DOHH2 (cell line): ENCODE results near the gene PITX2.

ENCODE experiments used
- H3F3A ChIP-seq: fragments of 200-600 bp; sonication (generic), shearing (Covaris generic); 2 replicates; pipeline ENCODE4 v1.6.0; 2016; ENCODE audit warnings: antibody characterized with exemption, mild to moderate bottlenecking; ENCODE audit not compliant: control insufficient read depth, insufficient read depth
- H3K27ac ChIP-seq: fragments of 200-600 bp; sonication (generic); 2 replicates; pipeline ENCODE4 v1.5.1; 2014; ENCODE audit warnings: low read depth, mild to moderate bottlenecking, low read length, moderate library complexity
- H3K27me3 ChIP-seq: fragments of 200-600 bp; sonication (generic); 2 replicates; pipeline ENCODE4 v1.6.1; 2014; ENCODE audit warnings: mild to moderate bottlenecking, low read length, mixed read lengths; ENCODE audit not compliant: control insufficient read depth
- H3K36me3 ChIP-seq: fragments of 200-600 bp; sonication (generic); 2 replicates; pipeline ENCODE4 v1.6.1; 2014; ENCODE audit warnings: mild to moderate bottlenecking, low read length, moderate library complexity, mixed read lengths; ENCODE audit not compliant: control insufficient read depth
- H3K4me1 ChIP-seq: fragments of 200-600 bp; sonication (generic); 2 replicates; pipeline ENCODE4 v1.6.1; 2014; ENCODE audit warnings: mild to moderate bottlenecking, low read length, mixed read lengths; ENCODE audit not compliant: control insufficient read depth
- H3K4me2 ChIP-seq: fragments of 200-600 bp; sonication (generic); 2 replicates; pipeline ENCODE4 v1.6.0; 2014; ENCODE audit warnings: mild to moderate bottlenecking, low read length, moderate library complexity
- H3K4me3 ChIP-seq: fragments of 200-600 bp; sonication (generic); 2 replicates; pipeline ENCODE4 v1.5.1; 2014; ENCODE audit warnings: mild to moderate bottlenecking, low read length, mixed read lengths
- H3K79me2 ChIP-seq: fragments of 200-600 bp; sonication (generic); 2 replicates; pipeline ENCODE4 v1.6.1; 2014; ENCODE audit warnings: mild to moderate bottlenecking, low read length, mixed read lengths; ENCODE audit not compliant: control insufficient read depth
- H3K9me2 ChIP-seq: fragments of 200-600 bp; sonication (generic); replicated peaks from 2 replicates; pipeline ENCODE4 v1.6.1; 2014; ENCODE audit warnings: mild to moderate bottlenecking, low read length, mixed read lengths; ENCODE audit not compliant: control insufficient read depth
- H3K9me3 ChIP-seq: fragments of 200-600 bp; sonication (generic); 2 replicates; pipeline ENCODE4 v1.6.1; 2014; ENCODE audit warnings: antibody characterized with exemption, low read length, mixed read lengths; ENCODE audit not compliant: control insufficient read depth, insufficient read depth
- H4K20me1 ChIP-seq: fragments of 200-600 bp; sonication (generic); 2 replicates; pipeline ENCODE4 v1.6.0; 2014; ENCODE audit warnings: low read depth, mild to moderate bottlenecking, antibody characterized with exemption, low read length, moderate library complexity; ENCODE audit not compliant: control insufficient read depth, insufficient read depth
- CTCF ChIP-seq: fragments of 200-600 bp; sonication (generic); IDR thresholded peaks from one replicate; pipeline ENCODE4 v1.5.1; 2014; ENCODE audit warnings: antibody characterized with exemption, mild to moderate bottlenecking, low read depth, low read length; ENCODE audit not compliant: poor library complexity, severe bottlenecking
- EZH2phosphoT487 ChIP-seq: fragments of 200-600 bp; sonication (generic); IDR thresholded peaks from 2 replicates; pipeline ENCODE4 v1.6.1; 2017; ENCODE audit warnings: borderline replicate concordance, mild to moderate bottlenecking, antibody characterized with exemption, low read length, moderate library complexity, mixed read lengths

The PITX2 gene

GRCh38 chr4:110611968-110612447 lies 10.9 kb downstream of the PITX2 start:
- no peak overlapping the region for H3K4me2 ChIP-seq
- no peaks in the 10 kb centered on the region for H3K9me2 ChIP-seq
- no peaks in the 10 kb centered on the region for H3K36me3 ChIP-seq
- no peak for TF ChIP-seq CTCF
- TF ChIP-seq EZH2phosphoT487 = no peak
- H3K9me3 ChIP-seq = no peaks in the 10 kb centered on the region
- no peak overlapping the region for H3K27ac ChIP-seq
- H4K20me1 ChIP-seq = no peaks in the 10 kb centered on the region
- no peak overlapping the region for H3K4me3 ChIP-seq
- no peaks in the 10 kb centered on the region for H3K79me2 ChIP-seq
- H3K27me3 ChIP-seq = peaks cover 9% of the 10 kb centered on the region
- no peaks in the 10 kb centered on the region for H3K4me1 ChIP-seq
- H3F3A ChIP-seq = no peaks in the 10 kb centered on the region

- Histone ChIP-seq H3K36me3 (no peaks in the 10 kb centered on the region), H3K79me2 (no peaks in the 10 kb centered on the region), H3K4me3 (no peak overlapping the region), H3K4me1 (no peaks in the 10 kb centered on the region), H3K9me2 (no peaks in the 10 kb centered on the region), H3K27ac (no peak overlapping the region), H3K4me2 (no peak overlapping the region), H3F3A (no peaks in the 10 kb centered on the region), H3K9me3 (no peaks in the 10 kb centered on the region), H3K27me3 (peaks cover 2% of the 10 kb centered on the region; the same call in 1 of the 2 replicates), H4K20me1 (no peaks in the 10 kb centered on the region)
- TF ChIP-seq CTCF (no peak), EZH2phosphoT487 (no peak)
Measured at GRCh38 chr4:110610940-110611831, 11.7 kb downstream of the PITX2 start.

- no peaks in the 10 kb centered on the region for H3K4me1 ChIP-seq
- H3K4me2 ChIP-seq = no peak overlapping the region
- H3K36me3 ChIP-seq = no peaks in the 10 kb centered on the region
- H3K27ac ChIP-seq = no peak overlapping the region
- no peaks in the 10 kb centered on the region for H3K9me2 ChIP-seq
- TF ChIP-seq EZH2phosphoT487 (no peak), CTCF (no peak)
- H3K4me3 ChIP-seq = no peak overlapping the region
- H3K27me3 ChIP-seq = 0 out of 2 replicates have a peak, but pooled peaks cover 2% of the 10 kb centered on the region
- no peaks in the 10 kb centered on the region for H3F3A ChIP-seq
- no peaks in the 10 kb centered on the region for H3K79me2 ChIP-seq
- no peaks in the 10 kb centered on the region for H4K20me1 ChIP-seq
- H3K9me3 ChIP-seq = no peaks in the 10 kb centered on the region
Measured at GRCh38 chr4:110610620-110610939, 12.3 kb downstream of the PITX2 start.
